Femur (tissue), 1 donor: ENCODE measurements around the gene HBZ.
"Not testable (repeated sequence)": the region's sequence is repeated elsewhere in the genome, so short reads cannot be mapped to it uniquely, and the experiment has no call there.

Source experiments
- DNase-seq: peaks from one replicate; pipeline ENCODE4 v3.0.0-alpha.2; 2017

The HBZ gene

GRCh38 chr16:138049-138417 lies 14.4 kb upstream of the HBZ start:
- peak; percentile 45 for DNase-seq

DNA sequence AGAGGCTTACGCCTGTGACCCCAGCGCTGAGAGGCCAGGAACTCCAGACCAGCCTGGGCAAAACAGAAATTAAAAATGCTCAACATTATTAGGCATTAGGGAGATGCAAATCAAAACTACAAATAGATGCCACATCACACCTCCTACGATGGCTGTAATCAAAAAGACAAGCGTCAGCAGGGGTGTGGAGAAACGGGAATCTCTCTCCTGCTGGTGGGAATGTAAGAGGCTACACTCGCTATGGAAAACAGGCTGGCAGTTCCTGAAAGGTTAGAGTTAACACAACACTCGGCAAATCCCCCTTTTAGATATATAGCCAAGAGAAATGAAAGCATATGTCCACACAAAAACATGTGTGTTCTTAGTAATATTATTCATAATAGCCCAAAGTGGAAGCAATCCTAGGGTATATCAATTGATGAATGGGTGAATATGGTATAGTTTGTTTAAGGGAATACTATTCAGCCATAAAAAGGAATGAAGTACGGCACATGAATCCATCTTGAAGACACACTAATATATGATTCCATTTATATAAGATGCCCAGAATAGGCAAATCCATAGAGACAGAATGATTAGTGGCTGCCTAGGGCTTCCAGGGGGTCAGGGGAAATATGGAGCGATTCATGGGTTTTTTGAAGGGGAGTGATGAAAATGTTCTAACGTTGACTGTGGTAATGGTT lies 12.1 kb upstream of the HBZ start:
- no peak for DNase-seq

DNA sequence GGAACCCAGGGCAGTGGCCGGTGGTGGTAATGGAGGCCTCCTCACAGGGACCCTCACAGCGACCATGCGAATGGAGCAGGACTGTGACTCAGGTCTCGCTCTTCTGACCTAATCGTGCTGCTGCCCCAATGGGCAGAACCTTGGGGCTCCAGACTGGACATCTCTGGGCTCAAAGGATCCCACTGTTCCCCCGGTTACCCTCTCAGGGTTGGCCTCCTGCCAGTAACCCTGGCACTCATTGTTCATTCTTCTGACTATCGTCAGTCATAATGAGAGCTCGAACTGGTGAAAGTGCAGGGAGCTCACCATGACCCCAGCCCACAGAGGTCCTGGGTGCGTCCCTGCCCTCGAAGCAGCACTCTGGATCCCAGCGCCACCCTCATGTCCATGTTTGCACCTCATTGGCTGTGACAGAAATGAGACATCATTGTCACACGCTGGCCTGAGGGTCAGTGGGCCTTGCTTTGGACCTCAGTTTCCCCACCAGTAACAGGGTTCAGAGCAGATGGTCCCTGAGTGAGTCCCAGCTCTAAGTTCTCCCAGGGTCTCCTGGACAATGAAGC lies 10.0 kb upstream of the HBZ start:
- DNase-seq = no peak

- no peak for DNase-seq
Measured at GRCh38 chr16:143047-143446, 9.4 kb upstream of the HBZ start.

DNA sequence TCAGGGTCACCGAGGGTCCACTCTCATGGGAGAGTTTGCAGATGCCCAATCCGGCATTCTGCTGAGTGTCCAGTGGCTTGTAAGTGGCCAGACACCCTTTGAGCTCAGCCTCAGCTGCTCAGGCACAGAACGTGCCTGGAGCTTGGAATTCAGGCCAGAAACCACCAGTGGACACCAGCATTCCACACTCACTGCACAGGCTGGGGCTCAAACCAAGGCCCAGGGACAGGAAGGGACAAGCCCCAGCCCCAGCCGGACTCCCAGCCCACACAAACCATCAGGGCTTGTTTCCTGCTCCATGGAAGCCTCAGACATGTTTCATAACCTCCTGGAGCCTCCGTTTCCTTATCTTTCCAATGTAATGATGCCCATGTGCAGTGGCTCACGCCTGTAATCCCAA lies 9.0 kb upstream of the HBZ start:
- DNase-seq = no peak

GRCh38 chr16:144797-145252 lies 7.6 kb upstream of the HBZ start:
- no peak for DNase-seq

DNA sequence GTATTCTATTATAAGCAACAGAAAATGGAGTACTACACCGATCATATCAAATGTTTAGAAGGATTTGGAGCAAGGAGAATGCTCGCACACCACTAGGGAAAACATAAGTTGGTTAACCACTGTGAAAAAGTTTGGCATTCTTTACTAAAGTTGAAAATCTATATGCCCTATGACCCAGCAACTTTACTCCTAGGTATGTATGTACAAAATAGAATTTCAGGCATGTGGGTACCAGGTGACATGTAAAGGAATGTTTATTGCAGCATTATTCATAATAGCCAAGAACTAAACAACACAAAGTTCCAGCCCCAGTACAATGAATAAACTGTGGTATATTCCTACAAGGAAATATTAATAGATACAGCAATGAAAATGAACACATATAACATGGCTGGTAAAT lies 5.8 kb upstream of the HBZ start:
- no peak for DNase-seq

GRCh38 chr16:149024-149660 lies 3.3 kb upstream of the HBZ start:
- DNase-seq = no peak

- not testable (repeated sequence) for DNase-seq
Measured at GRCh38 chr16:153129-153521, 681 bp downstream of the HBZ start.

DNA sequence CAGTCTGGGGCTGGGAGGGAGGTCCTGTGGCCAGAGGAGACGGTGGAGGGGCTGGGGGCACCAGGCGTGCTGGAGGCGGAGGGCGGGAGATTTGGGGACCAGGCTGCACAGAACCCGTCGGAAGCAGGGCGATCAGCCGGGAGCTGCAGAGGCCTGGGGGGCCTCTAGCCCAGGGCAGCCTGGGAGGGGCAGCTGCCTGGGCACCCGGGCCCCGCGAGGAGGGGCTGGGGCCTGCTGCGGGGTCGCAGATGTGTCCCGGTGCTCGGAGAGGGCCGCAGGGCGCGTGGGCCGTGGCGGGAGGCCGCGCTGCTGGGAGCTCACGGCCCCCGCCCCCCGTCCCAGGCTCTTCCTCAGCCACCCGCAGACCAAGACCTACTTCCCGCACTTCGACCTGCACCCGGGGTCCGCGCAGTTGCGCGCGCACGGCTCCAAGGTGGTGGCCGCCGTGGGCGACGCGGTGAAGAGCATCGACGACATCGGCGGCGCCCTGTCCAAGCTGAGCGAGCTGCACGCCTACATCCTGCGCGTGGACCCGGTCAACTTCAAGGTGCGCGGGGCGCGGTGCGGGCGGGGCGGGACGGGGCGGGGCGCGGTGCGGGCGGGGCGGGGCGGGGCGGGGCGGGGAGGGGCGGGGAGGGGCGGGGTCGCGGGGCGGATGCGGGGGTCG lies 1.2 kb downstream of the HBZ start:
- DNase-seq = not testable (repeated sequence)

DNA sequence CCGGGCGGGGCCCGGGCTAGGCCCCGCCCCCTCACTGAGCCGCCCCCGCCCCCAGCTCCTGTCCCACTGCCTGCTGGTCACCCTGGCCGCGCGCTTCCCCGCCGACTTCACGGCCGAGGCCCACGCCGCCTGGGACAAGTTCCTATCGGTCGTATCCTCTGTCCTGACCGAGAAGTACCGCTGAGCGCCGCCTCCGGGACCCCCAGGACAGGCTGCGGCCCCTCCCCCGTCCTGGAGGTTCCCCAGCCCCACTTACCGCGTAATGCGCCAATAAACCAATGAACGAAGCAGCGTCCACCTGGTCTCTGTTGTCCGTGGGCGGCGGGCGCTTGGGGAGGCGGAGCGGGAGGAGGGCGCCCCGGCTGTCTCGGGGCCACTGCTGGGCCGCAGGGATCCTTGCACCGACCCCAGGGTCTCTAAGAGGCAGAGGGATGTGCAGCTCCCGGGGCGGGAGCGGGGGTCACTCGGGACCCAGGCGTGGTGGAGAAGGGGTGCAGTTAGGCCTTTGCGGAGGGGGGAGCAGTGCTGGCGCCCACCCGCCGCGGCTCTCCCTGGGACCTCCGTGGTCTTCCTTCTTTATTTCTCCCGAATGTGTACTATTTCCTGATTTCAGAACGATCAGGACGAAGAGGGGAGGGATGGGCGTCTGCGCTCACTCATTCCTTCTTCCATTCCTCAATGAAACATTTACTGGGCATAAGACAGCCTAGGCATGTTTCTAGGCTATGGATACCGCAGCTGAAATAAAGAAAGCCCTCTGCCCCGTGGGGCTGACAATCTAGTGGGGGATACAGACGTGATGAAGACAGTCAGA lies 2.0 kb downstream of the HBZ start:
- DNase-seq = peak; percentile 57

GRCh38 chr16:155031-155398 lies 2.6 kb downstream of the HBZ start:
- DNase-seq = no peak

GRCh38 chr16:159136-159849 lies 6.8 kb downstream of the HBZ start:
- no peak for DNase-seq

- not testable (repeated sequence) for DNase-seq
Measured at GRCh38 chr16:160242-160641, 7.8 kb downstream of the HBZ start.

DNA sequence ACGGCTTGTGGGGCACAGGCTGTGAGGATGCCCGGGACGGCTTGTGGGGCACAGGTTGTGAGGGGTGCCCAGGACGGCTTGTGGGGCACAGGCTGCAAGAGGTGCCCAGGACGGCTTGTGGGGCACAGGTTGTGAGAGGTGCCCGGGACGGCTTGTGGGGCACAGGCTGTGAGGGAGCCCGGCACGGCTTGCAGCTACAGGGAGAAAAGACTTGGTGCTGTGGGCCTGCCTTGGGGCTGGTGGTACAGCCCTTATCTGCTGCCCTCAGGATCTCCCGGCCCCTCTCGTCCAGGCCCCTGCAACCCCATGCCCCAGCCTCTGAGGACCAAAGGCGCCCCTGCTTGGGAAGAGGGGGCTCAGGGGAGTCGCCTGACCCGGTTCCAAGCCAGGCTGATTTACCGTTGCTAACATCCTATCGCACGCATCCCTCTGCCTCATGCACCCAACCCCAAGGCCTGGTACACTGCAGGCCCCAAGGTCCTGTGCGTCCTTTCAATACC lies 8.3 kb downstream of the HBZ start:
- DNase-seq = no peak

DNA sequence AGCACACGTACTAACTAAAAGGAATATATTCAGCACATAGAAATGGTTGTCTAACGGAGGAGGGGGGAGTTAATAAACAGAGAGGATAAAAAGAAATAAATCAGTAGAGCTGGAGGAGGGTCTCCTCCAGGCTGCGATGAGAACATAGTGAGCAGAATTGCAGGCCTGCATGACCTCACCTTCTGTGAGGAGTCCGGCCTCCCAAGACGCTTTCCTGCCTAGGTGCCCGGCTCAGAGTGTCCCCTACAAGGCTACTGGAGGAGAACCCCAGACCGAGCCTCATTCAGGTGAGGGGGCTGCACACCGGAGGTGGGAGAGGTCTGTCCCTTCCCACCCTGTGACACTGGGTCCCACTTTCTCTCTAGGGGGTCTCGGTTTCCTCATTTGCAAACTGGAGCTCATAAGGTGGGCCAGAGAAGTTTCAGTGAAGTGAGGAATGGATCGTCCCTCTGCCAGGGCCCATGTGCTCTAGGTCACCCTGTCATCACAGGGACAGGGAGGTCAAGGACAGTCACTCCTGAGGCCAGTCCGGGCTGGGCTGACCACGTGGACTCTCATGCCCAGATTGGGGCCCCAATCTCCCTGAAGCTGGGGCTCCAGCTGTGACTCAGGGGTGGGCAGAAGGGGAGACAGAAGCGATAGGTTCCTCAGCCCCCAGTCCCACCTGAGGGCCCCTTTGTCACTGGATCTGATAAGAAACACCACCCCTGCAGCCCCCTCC lies 10.0 kb downstream of the HBZ start:
- DNase-seq = no peak

- not testable (repeated sequence) for DNase-seq
Measured at GRCh38 chr16:163139-163538, 10.7 kb downstream of the HBZ start.

GRCh38 chr16:163696-164095 lies 11.3 kb downstream of the HBZ start:
- DNase-seq = not testable (repeated sequence)

GRCh38 chr16:164134-164823 lies 11.8 kb downstream of the HBZ start:
- DNase-seq = not testable (repeated sequence)

GRCh38 chr16:164827-165538 lies 12.5 kb downstream of the HBZ start:
- DNase-seq = no peak
